GM12878 (cell line): ENCODE data around the gene CNTN2.

Experiments used
- CTCF ChIP-seq, 3 experiments: IDR thresholded peaks in 2 of 3; conservative IDR thresholded peaks in 1 of 3; 2 replicates each; pipeline ENCODE4 v1.5.1; 2011; ENCODE audit warnings: low read depth in 3 of 3, low read length in 3 of 3, mild to moderate bottlenecking in 3 of 3, control low read depth in 2 of 3, moderate library complexity in 2 of 3, inconsistent platforms in 1 of 3, mixed read lengths in 1 of 3; ENCODE audit not compliant: control insufficient read depth in 2 of 3, insufficient read depth in 1 of 3; ENCODE audit errors: extremely low read depth in 1 of 3
- EZH2 ChIP-seq: IDR thresholded peaks from 2 replicates; pipeline ENCODE4 v1.6.1; 2012; ENCODE audit warnings: low read depth, mild to moderate bottlenecking, control low read depth, inconsistent platforms, low read length, borderline replicate concordance; ENCODE audit not compliant: control insufficient read depth
- GABPA ChIP-seq: IDR thresholded peaks from 2 replicates; pipeline ENCODE4 v1.6.1; 2014; ENCODE audit warnings: antibody characterized with exemption, low read depth, mild to moderate bottlenecking, inconsistent platforms
- POLR2A ChIP-seq: IDR thresholded peaks from 2 replicates; pipeline ENCODE4 v1.6.1; 2011; ENCODE audit warnings: low read depth, mild to moderate bottlenecking, low read length
- POLR2AphosphoS5 ChIP-seq: IDR thresholded peaks from 2 replicates; pipeline ENCODE4 v1.6.1; 2011; ENCODE audit warnings: mild to moderate bottlenecking, low read length, inconsistent platforms
- STAT3 ChIP-seq: IDR thresholded peaks from 2 replicates; pipeline ENCODE4 v1.6.1; 2011; ENCODE audit warnings: low read depth, low read length, improper control_type of control experiment
- TCF3 ChIP-seq: IDR thresholded peaks from 2 replicates; pipeline ENCODE4 v1.6.1; 2012; ENCODE audit warnings: low read depth, mild to moderate bottlenecking, low read length, borderline replicate concordance; ENCODE audit not compliant: insufficient read depth
- ZZZ3 ChIP-seq: IDR thresholded peaks from 2 replicates; pipeline ENCODE4 v1.6.1; 2011; ENCODE audit warnings: low read depth; ENCODE audit not compliant: control insufficient read depth, insufficient read length
- TF ChIP-seq, protein P1 (sequence below): IDR thresholded peaks from 2 replicates; pipeline ENCODE4 v1.6.1; 2012; ENCODE audit warnings: low read depth, low read length, improper control_type of control experiment
- TF ChIP-seq, protein P2 (sequence below): IDR thresholded peaks from 2 replicates; pipeline ENCODE4 v1.6.1; 2011; ENCODE audit warnings: low read depth, low read length, improper control_type of control experiment, borderline replicate concordance
- TF ChIP-seq, protein P3 (sequence below): IDR thresholded peaks from 2 replicates; pipeline ENCODE4 v1.6.1; 2012; ENCODE audit warnings: low read depth, low read length, improper control_type of control experiment

GRCh38 chr1:205012391-205013140, 30.4 kb upstream of the CNTN2 start:
- TF ChIP-seq, protein P1, sequence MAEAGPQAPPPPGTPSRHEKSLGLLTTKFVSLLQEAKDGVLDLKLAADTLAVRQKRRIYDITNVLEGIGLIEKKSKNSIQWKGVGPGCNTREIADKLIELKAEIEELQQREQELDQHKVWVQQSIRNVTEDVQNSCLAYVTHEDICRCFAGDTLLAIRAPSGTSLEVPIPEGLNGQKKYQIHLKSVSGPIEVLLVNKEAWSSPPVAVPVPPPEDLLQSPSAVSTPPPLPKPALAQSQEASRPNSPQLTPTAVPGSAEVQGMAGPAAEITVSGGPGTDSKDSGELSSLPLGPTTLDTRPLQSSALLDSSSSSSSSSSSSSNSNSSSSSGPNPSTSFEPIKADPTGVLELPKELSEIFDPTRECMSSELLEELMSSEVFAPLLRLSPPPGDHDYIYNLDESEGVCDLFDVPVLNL: no peak
- TF ChIP-seq CTCF (IDR thresholded peaks at IDR 0.05 in 2 of 3, conservative IDR thresholded peaks at IDR 0.05 in 1 of 3; ENCODE audit: control insufficient read depth in 2 of 3, extremely low read depth in 1 of 3, insufficient read depth in 1 of 3, low read depth in 3 of 3, low read length in 3 of 3): no peak
- TF ChIP-seq POLR2A: no peak
- TF ChIP-seq TCF3: no peak
- no peak for TF ChIP-seq ZZZ3
- TF ChIP-seq POLR2AphosphoS5: no peak
- TF ChIP-seq STAT3: no peak
- TF ChIP-seq GABPA: no peak
- TF ChIP-seq, protein P2, sequence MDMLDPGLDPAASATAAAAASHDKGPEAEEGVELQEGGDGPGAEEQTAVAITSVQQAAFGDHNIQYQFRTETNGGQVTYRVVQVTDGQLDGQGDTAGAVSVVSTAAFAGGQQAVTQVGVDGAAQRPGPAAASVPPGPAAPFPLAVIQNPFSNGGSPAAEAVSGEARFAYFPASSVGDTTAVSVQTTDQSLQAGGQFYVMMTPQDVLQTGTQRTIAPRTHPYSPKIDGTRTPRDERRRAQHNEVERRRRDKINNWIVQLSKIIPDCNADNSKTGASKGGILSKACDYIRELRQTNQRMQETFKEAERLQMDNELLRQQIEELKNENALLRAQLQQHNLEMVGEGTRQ: no peak
- TF ChIP-seq, protein P3, sequence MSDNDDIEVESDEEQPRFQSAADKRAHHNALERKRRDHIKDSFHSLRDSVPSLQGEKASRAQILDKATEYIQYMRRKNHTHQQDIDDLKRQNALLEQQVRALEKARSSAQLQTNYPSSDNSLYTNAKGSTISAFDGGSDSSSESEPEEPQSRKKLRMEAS: no peak
- TF ChIP-seq EZH2: no peak
